ENCODE measurements around the gene ZNF791. TPM values are rescaled to one million over a fixed set of nuclear protein-coding genes. Genes with fewer than 3 reads are reported as not detected.
A peak's percentile ranks its signal among the peaks of the same experiment; 100 is the strongest.

The ZNF791 gene
- total and polyA plus RNA-seq, 4 donors: 3.1 to 10.3 (median 7.0) TPM

- no peak overlapping the region for H3K9ac ChIP-seq (ENCODE audit: low read depth in 1 of 2, low read length in 2 of 2)
- no peak overlapping the region for H3K4me3 ChIP-seq (ENCODE audit: low read depth in 1 of 3, low read length in 3 of 3)
- no peak for TF ChIP-seq RXRA (IDR thresholded peaks at IDR 0.05)
- no peak for TF ChIP-seq HNF4A (conservative IDR thresholded peaks at IDR 0.05)
- TF ChIP-seq EGR1 (IDR thresholded peaks at IDR 0.05; ENCODE audit: low read depth in 2 of 2): no peak
- H3K9me3 ChIP-seq (ENCODE audit: control insufficient read depth in 4 of 4, low read length in 3 of 4): peaks cover 15 to 20% (median 19%) of the 10 kb centered on the region in 4 donors
- no peaks in the 10 kb centered on the region for H3K27me3 ChIP-seq (ENCODE audit: control insufficient read depth in 4 of 4, insufficient read depth in 4 of 4, low read length in 3 of 4)
- H3K36me3 ChIP-seq (ENCODE audit: control insufficient read depth in 4 of 4, insufficient read depth in 3 of 4, low read depth in 1 of 4, low read length in 3 of 4): peaks cover 30 to 46% (median 44%) of the 10 kb centered on the region in 4 donors
- 93% methylated on average over 4 of the region's 4 CpGs for WGBS
- DNase-seq (ENCODE audit: low spot score): no peak
- H3K4me1 ChIP-seq (ENCODE audit: control insufficient read depth in 4 of 4, insufficient read depth in 4 of 4, low read length in 3 of 4): no peaks in the 10 kb centered on the region
- H3K27ac ChIP-seq (ENCODE audit: low read depth in 1 of 2, low read length in 2 of 2): no peak overlapping the region
These were observed 12.8 kb downstream of the ZNF791 start for GRCh38 chr19:12623361-12624031.

GRCh38 chr19:12626958-12627357 is 16.2 kb downstream of the ZNF791 start:
- DNase-seq (ENCODE audit: low spot score): no peak
- TF ChIP-seq YY1 (IDR thresholded peaks at IDR 0.05) (no peak), RAD21 (IDR thresholded peaks at IDR 0.05) (no peak), HNF4G (IDR thresholded peaks at IDR 0.05) (no peak), REST (IDR thresholded peaks at IDR 0.05) (no peak), TAF1 (conservative IDR thresholded peaks at IDR 0.05) (no peak), FOXA1 (IDR thresholded peaks at IDR 0.05) (no peak), GABPA (IDR thresholded peaks at IDR 0.05 in 1 of 2, conservative IDR thresholded peaks at IDR 0.05 in 1 of 2) (no peak), CTCF (IDR thresholded peaks at IDR 0.05; ENCODE audit: low read depth, low read length, missing input control) (no peak), EGR1 (IDR thresholded peaks at IDR 0.05; ENCODE audit: low read depth in 2 of 2) (no peak), HNF4A (conservative IDR thresholded peaks at IDR 0.05) (no peak), RXRA (IDR thresholded peaks at IDR 0.05) (no peak), JUND (IDR thresholded peaks at IDR 0.05) (no peak)
- 88% methylated on average over 8 of the region's 8 CpGs for whole genome bisulfite sequencing
- peak overlapping the region in 1 of 3 donors; percentile 23 for H3K4me3 ChIP-seq (ENCODE audit: low read depth in 1 of 3, low read length in 3 of 3)
- no peaks in the 10 kb centered on the region for H3K4me1 ChIP-seq (ENCODE audit: control insufficient read depth in 4 of 4, insufficient read depth in 4 of 4, low read length in 3 of 4)
- no peak overlapping the region for H3K27ac ChIP-seq (ENCODE audit: low read depth in 1 of 2, low read length in 2 of 2)
- no peaks in the 10 kb centered on the region for H3K27me3 ChIP-seq (ENCODE audit: control insufficient read depth in 4 of 4, insufficient read depth in 4 of 4, low read length in 3 of 4)
- no peak overlapping the region for H3K9ac ChIP-seq (ENCODE audit: low read depth in 1 of 2, low read length in 2 of 2)
- peaks cover 27 to 35% (median 28%) of the 10 kb centered on the region in 4 donors for H3K9me3 ChIP-seq (ENCODE audit: control insufficient read depth in 4 of 4, low read length in 3 of 4)
- peaks cover 32 to 66% (median 57%) of the 10 kb centered on the region in 4 donors for H3K36me3 ChIP-seq (ENCODE audit: control insufficient read depth in 4 of 4, insufficient read depth in 3 of 4, low read depth in 1 of 4, low read length in 3 of 4)
